ENCODE measurements around the gene IGFL1. TPM values are rescaled to one million over a fixed set of nuclear protein-coding genes. Genes with fewer than 3 reads are reported as not detected.
"Not testable (repeated sequence)": the region's sequence is repeated elsewhere in the genome, so short reads cannot be mapped to it uniquely, and the experiment has no call there.

Gene IGFL1
- total RNA-seq, 4 donors from 2014 or later, result not detected

- TF ChIP-seq CTCF (IDR thresholded peaks at IDR 0.05) (no peak), POLR2A (IDR thresholded peaks at IDR 0.05) (no peak), EP300 (IDR thresholded peaks at IDR 0.05) (no peak)
- 37 to 40% methylated on average over 9 to 10 of the region's 10 CpGs for WGBS, 2 donors
- DNase-seq (ENCODE audit: low spot score in 2 of 2), result no peak
- Histone ChIP-seq H3K27me3 (no peaks in the 10 kb centered on the region), H3K27ac (no peak overlapping the region), H3K4me1 (peaks cover 0 to 9% (median 0%) of the 10 kb centered on the region in 4 donors), H3K36me3 (no peaks in the 10 kb centered on the region), H3K9me3 (no peaks in the 10 kb centered on the region), H3K4me3 (no peak overlapping the region)
Measured at GRCh38 chr19:46211201-46211881, 18.2 kb upstream of the IGFL1 start.

GRCh38 chr19:46212592-46212991 lies 16.9 kb upstream of the IGFL1 start:
- not testable (repeated sequence) for H3K27me3 ChIP-seq; DNase-seq (ENCODE audit: low spot score in 2 of 2); H3K36me3 ChIP-seq; H3K4me3 ChIP-seq; H3K27ac ChIP-seq; H3K9me3 ChIP-seq; H3K4me1 ChIP-seq
- WGBS, 2 donors, result 75 to 77% methylated on average over 5 of the region's 5 CpGs

- Histone ChIP-seq H3K4me1 (peaks cover 0 to 9% (median 0%) of the 10 kb centered on the region in 4 donors), H3K27ac (no peak overlapping the region), H3K9me3 (no peaks in the 10 kb centered on the region), H3K4me3 (no peak overlapping the region), H3K27me3 (no peaks in the 10 kb centered on the region), H3K36me3 (no peaks in the 10 kb centered on the region)
- TF ChIP-seq POLR2A (IDR thresholded peaks at IDR 0.05) (no peak), EP300 (IDR thresholded peaks at IDR 0.05) (no peak), CTCF (IDR thresholded peaks at IDR 0.05) (no peak)
- no peak for DNase-seq (ENCODE audit: low spot score in 2 of 2)
- WGBS, 2 donors, result 70 to 78% methylated on average over 10 to 11 of the region's 11 CpGs
Measured at GRCh38 chr19:46213156-46213555, 16.4 kb upstream of the IGFL1 start.

GRCh38 chr19:46213806-46214205 lies 15.7 kb upstream of the IGFL1 start:
- Histone ChIP-seq H3K27ac (no peak overlapping the region), H3K36me3 (no peaks in the 10 kb centered on the region), H3K4me1 (peaks cover 0 to 9% (median 0%) of the 10 kb centered on the region in 4 donors), H3K27me3 (no peaks in the 10 kb centered on the region), H3K9me3 (no peaks in the 10 kb centered on the region), H3K4me3 (no peak overlapping the region)
- TF ChIP-seq EP300 (IDR thresholded peaks at IDR 0.05) (no peak), POLR2A (IDR thresholded peaks at IDR 0.05) (no peak), CTCF (IDR thresholded peaks at IDR 0.05) (no peak)
- 88 to 89% methylated on average over 19 of the region's 19 CpGs for WGBS, 2 donors
- no peak for DNase-seq (ENCODE audit: low spot score in 2 of 2)

GRCh38 chr19:46216612-46217011 lies 12.9 kb upstream of the IGFL1 start:
- no peak for DNase-seq (ENCODE audit: low spot score in 2 of 2)
- no peak for TF ChIP-seq POLR2A (IDR thresholded peaks at IDR 0.05)
- TF ChIP-seq EP300 (IDR thresholded peaks at IDR 0.05), result no peak
- no peak for TF ChIP-seq CTCF (IDR thresholded peaks at IDR 0.05)
- H3K36me3 ChIP-seq, result no peaks in the 10 kb centered on the region
- H3K4me3 ChIP-seq, result no peak overlapping the region
- peaks cover 0 to 2% (median 0%) of the 10 kb centered on the region in 4 donors for H3K4me1 ChIP-seq
- no peaks in the 10 kb centered on the region for H3K27me3 ChIP-seq
- no peaks in the 10 kb centered on the region for H3K9me3 ChIP-seq
- H3K27ac ChIP-seq, result no peak overlapping the region
- 44 to 58% methylated on average over 4 of the region's 4 CpGs for WGBS, 2 donors
